Brain pericyte (primary cell): ENCODE measurements around the gene TFB2M.
A peak's percentile ranks its signal among the peaks of the same experiment; 100 is the strongest.
"Not testable (repeated sequence)": the region's sequence is repeated elsewhere in the genome, so short reads cannot be mapped to it uniquely, and the experiment has no call there.

Experiments used
- DNase-seq: peaks from one replicate; pipeline ENCODE4 v3.0.0-alpha.2; 2012; ENCODE audit warnings: low read depth, low spot score

The TFB2M gene

GRCh38 chr1:246566128-246566812 lies at the start of gene TFB2M, which contains the start of gene CNST:
Gene TFB2M, minus strand, starts transcription at chr1:246566261. Its CDS starts 123 bp downstream, at chr1:246566138.
Gene CNST, plus strand, starts transcription at chr1:246566456. Its CDS starts 25,107 bp downstream, at chr1:246591563.
- DNase-seq, result peak; percentile 93

GRCh38 chr1:246613096-246613758 lies 47.2 kb upstream of the TFB2M start:
- DNase-seq, result no peak

- DNase-seq, result no peak
Observed at GRCh38 chr1:246609632-246610031, 43.6 kb upstream of the TFB2M start.

- DNase-seq, result peak; percentile 55
Observed at GRCh38 chr1:246608616-246609376, 42.7 kb upstream of the TFB2M start.

GRCh38 chr1:246607462-246607861 lies 41.4 kb upstream of the TFB2M start:
- DNase-seq, result no peak

GRCh38 chr1:246605231-246605630 lies 39.2 kb upstream of the TFB2M start:
- DNase-seq, result not testable (repeated sequence)

GRCh38 chr1:246602194-246602593 lies 36.1 kb upstream of the TFB2M start:
- DNase-seq, result no peak

- DNase-seq, result no peak
Observed at GRCh38 chr1:246600579-246600978, 34.5 kb upstream of the TFB2M start.

- DNase-seq, result no peak
Observed at GRCh38 chr1:246599315-246599714, 33.3 kb upstream of the TFB2M start.

GRCh38 chr1:246597971-246598370 lies 31.9 kb upstream of the TFB2M start:
- no peak for DNase-seq

- peak; percentile 47 for DNase-seq
Observed at GRCh38 chr1:246597340-246597739, 31.3 kb upstream of the TFB2M start.

GRCh38 chr1:246595146-246595545 lies 29.1 kb upstream of the TFB2M start:
- DNase-seq, result no peak

GRCh38 chr1:246592695-246593094 lies 26.6 kb upstream of the TFB2M start:
- peak; percentile 52 for DNase-seq

GRCh38 chr1:246591958-246592357 lies 25.9 kb upstream of the TFB2M start:
- no peak for DNase-seq

GRCh38 chr1:246591504-246591903 lies 25.4 kb upstream of the TFB2M start:
- no peak for DNase-seq

- no peak for DNase-seq
Observed at GRCh38 chr1:246591047-246591446, 25.0 kb upstream of the TFB2M start.

- DNase-seq, result not testable (repeated sequence)
Observed at GRCh38 chr1:246589919-246590318, 23.9 kb upstream of the TFB2M start.

- no peak for DNase-seq
Observed at GRCh38 chr1:246588159-246588721, 22.2 kb upstream of the TFB2M start.

- no peak for DNase-seq
Observed at GRCh38 chr1:246587606-246588005, 21.5 kb upstream of the TFB2M start.

- DNase-seq, result no peak
Observed at GRCh38 chr1:246587032-246587431, 21.0 kb upstream of the TFB2M start.

- DNase-seq, result peak; percentile 31
Observed at GRCh38 chr1:246583448-246584185, 17.6 kb upstream of the TFB2M start.
